ENCODE data around the gene RPS3. TPM values are rescaled to one million over a fixed set of nuclear protein-coding genes. Genes with fewer than 3 reads are reported as not detected.

Gene RPS3
- total RNA-seq, 1 experiment from 2014 or later, result 2,875 TPM

Other genes with a start within 250 kb of the RPS3 start
- gene SLCO2B1, start 248.4 kb upstream of the RPS3 start, total RNA-seq (2021), result 1.0 and 1.1 TPM in 2 replicates
- gene TPBGL, start 158.7 kb upstream of the RPS3 start, total RNA-seq (2021), result 0.24 and 0.41 TPM in 2 replicates
- 37.8 and 62.0 TPM in 2 replicates for gene ARRB1, start 47.9 kb upstream of the RPS3 start, total RNA-seq (2021)
- 0.88 and 1.1 TPM in 2 replicates for gene KLHL35, start 33.7 kb downstream of the RPS3 start, total RNA-seq (2021)
- 1.4 and 3.5 TPM in 2 replicates for gene GDPD5, start 126.4 kb downstream of the RPS3 start, total RNA-seq (2021)
- 264 and 268 TPM in 2 replicates for gene SERPINH1, start 162.7 kb downstream of the RPS3 start, total RNA-seq (2021)